Osteocyte (in vitro differentiated cells): ENCODE measurements around the gene REST. TPM values are rescaled to one million over a fixed set of nuclear protein-coding genes. Genes with fewer than 3 reads are reported as not detected.

Source experiments
- DNase-seq: peaks from one replicate; pipeline ENCODE4 v3.0.0; 2021; ENCODE audit warnings: mixed read lengths; ENCODE audit not compliant: unreplicated experiment; ENCODE audit errors: extremely low spot score
- H3K27ac Mint-ChIP-seq: one replicate; pipeline ENCODE4 v1.8.0; 2021; ENCODE audit warnings: mild to moderate bottlenecking, mixed read lengths; ENCODE audit not compliant: unreplicated experiment
- H3K27me3 Mint-ChIP-seq: one replicate; pipeline ENCODE4 v1.8.0; 2021; ENCODE audit warnings: mixed read lengths; ENCODE audit not compliant: unreplicated experiment
- H3K36me3 Mint-ChIP-seq: one replicate; pipeline ENCODE4 v1.8.0; 2021; ENCODE audit warnings: mixed read lengths; ENCODE audit not compliant: unreplicated experiment
- H3K4me1 Mint-ChIP-seq: one replicate; pipeline ENCODE4 v1.8.0; 2021; ENCODE audit warnings: mixed read lengths; ENCODE audit not compliant: unreplicated experiment
- H3K4me3 Mint-ChIP-seq: one replicate; pipeline ENCODE4 v1.8.0; 2021; ENCODE audit warnings: mild to moderate bottlenecking, moderate library complexity, mixed read lengths; ENCODE audit not compliant: unreplicated experiment
- H3K9me3 Mint-ChIP-seq: one replicate; pipeline ENCODE4 v1.8.0; 2021; ENCODE audit warnings: mixed read lengths; ENCODE audit not compliant: unreplicated experiment
- CTCF ChIP-seq: fragments of 200-600 bp; sonication (generic); IDR thresholded peaks from 2 replicates; pipeline ENCODE4 v1.5.0; 2021; ENCODE audit warnings: antibody characterized with exemption, mild to moderate bottlenecking, moderate library complexity
- total RNA-seq: library from RNA; stranded (reverse); gene quantifications from 2 replicates; pipeline ENCODE4 v1.2.1, GENCODE V29; 2021

REST gene
- total RNA-seq, 1 donor from 2014 or later = 55.5 TPM

GRCh38 chr4:57013543-57014120 is 105.9 kb downstream of the REST start:
- H3K4me1 Mint-ChIP-seq = no peaks in the 10 kb centered on the region
- H3K27me3 Mint-ChIP-seq = no peaks in the 10 kb centered on the region
- no peak overlapping the region for H3K4me3 Mint-ChIP-seq
- no peak for TF ChIP-seq CTCF
- no peaks in the 10 kb centered on the region for H3K9me3 Mint-ChIP-seq
- no peak for DNase-seq
- H3K27ac Mint-ChIP-seq = peak overlapping the region; percentile 12
- H3K36me3 Mint-ChIP-seq = peaks cover 38% of the 10 kb centered on the region

Other genes with a start within 250 kb of the REST start
- 0.35 TPM in 1 of 2 replicates, not detected in the other for gene HOPX, start 226.6 kb upstream of the REST start, total RNA-seq
- not detected in 2 replicates for gene SPINK2, start 86.2 kb upstream of the REST start, total RNA-seq
- 20.7 and 21.6 TPM in 2 replicates for gene NOA1, start 69.7 kb downstream of the REST start, total RNA-seq
- gene POLR2B, start 71.0 kb downstream of the REST start, total RNA-seq = 74.2 and 79.4 TPM in 2 replicates
- gene IGFBP7, start 202.5 kb downstream of the REST start, total RNA-seq = 3,484 and 3,576 TPM in 2 replicates